Adipocyte (in vitro differentiated cells): ENCODE results near the gene CYB5R3.

Experiments used
- DNase-seq: peaks from one replicate; pipeline ENCODE4 v3.0.0-alpha.2; 2015; ENCODE audit warnings: low read depth
- H3K27me3 ChIP-seq: replicated peaks from 2 replicates; pipeline ENCODE4 v1.7.0; 2013; ENCODE audit warnings: mild to moderate bottlenecking, low read length, moderate library complexity; ENCODE audit not compliant: control insufficient read depth, insufficient read depth
- H3K36me3 ChIP-seq: 2 replicates; pipeline ENCODE4 v1.7.0; 2013; ENCODE audit warnings: low read length, mild to moderate bottlenecking, moderate library complexity; ENCODE audit not compliant: control insufficient read depth, insufficient read depth, severe bottlenecking
- H3K4me1 ChIP-seq: 2 replicates; pipeline ENCODE4 v1.7.0; 2013; ENCODE audit warnings: mild to moderate bottlenecking, low read length, moderate library complexity; ENCODE audit not compliant: control insufficient read depth, insufficient read depth
- H3K4me3 ChIP-seq: 2 replicates; pipeline ENCODE4 v1.7.0; 2013; ENCODE audit warnings: mild to moderate bottlenecking, low read length, moderate library complexity
- H3K9ac ChIP-seq: 2 replicates; pipeline ENCODE4 v1.7.0; 2013; ENCODE audit warnings: mild to moderate bottlenecking, low read length, moderate library complexity
- H3K9me3 ChIP-seq: 2 replicates; pipeline ENCODE4 v1.7.0; 2013; ENCODE audit warnings: mild to moderate bottlenecking, low read length, moderate library complexity; ENCODE audit not compliant: control insufficient read depth

CYB5R3 gene

DNA sequence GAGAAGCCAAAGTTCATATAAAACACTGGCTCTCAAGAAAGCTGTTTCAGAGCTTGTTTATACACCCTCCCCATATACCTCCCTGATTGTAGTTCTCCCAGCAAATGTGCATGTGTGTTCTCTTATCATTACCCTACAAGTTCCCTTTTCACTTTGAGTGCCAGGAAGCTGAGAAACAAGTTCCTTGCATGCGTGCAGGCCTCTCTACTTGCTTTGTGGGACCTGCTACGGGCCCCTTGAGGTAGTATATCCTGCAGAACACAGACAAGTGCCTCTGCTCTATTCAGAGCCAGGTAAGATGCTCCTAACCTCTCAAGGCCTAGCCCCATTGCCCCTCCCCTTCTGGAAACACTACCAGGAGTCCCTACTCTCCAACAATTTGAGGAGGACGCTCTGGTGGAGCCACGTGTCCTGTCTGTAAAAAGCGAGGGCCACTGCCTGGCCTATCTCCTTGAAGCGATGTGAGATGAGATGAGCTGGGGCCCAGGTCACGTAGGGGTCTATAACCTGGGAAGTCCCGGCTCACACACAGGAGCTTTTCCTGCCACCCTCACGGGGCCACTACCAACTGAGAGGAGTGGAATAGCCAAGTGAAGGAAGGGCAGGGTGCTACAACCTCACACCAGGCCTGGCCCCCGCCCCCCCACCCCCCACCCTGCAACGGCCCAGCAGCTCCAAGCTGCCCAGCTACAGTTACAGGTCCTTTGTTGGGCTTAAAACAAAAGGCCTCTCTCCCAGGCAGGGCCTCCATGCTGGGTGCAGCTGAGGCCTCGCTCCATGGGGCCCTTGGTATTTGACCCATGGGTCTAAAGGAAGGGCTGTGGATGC, 6.2 kb downstream of the CYB5R3 start:
- no peaks in the 10 kb centered on the region for H3K27me3 ChIP-seq
- H3K36me3 ChIP-seq: no peaks in the 10 kb centered on the region
- no peak for DNase-seq
- no peaks in the 10 kb centered on the region for H3K9me3 ChIP-seq
- H3K4me1 ChIP-seq: peaks cover 76% of the 10 kb centered on the region
- peak overlapping the region; percentile 90 for H3K4me3 ChIP-seq
- peak overlapping the region; percentile 97 for H3K9ac ChIP-seq

DNA sequence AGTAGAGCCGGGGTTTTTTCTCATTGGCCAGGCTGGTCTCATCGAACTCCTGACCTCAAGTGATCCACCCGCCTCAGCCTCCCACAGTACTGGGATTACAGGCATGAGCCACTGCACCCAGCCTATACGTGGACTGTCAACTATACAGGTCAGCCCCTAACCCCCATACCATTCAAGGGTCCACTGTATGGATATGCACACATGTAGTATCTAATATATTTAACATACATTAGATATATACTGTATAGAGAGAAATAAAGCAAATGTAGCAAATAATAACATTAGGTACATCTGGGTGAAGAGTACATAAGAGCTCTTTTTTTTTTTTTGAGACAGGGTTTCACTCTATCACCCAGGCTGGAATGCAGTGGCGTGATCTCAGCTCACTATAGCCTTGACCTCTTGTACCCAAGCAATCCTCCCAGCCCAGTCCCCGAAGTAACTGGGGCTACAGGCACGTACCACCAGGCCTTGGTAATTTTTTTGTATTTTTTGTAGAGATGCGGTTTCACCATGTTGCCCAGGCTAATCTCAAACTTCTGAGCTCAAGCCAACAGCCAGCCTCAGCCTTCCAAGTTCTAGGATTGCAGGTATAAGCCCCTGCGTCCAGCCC, 7.3 kb downstream of the CYB5R3 start:
- peaks cover 5% of the 10 kb centered on the region for H3K36me3 ChIP-seq
- peaks cover 65% of the 10 kb centered on the region for H3K4me1 ChIP-seq
- H3K4me3 ChIP-seq: peak overlapping the region; percentile 27
- no peak for DNase-seq
- no peaks in the 10 kb centered on the region for H3K9me3 ChIP-seq
- H3K9ac ChIP-seq: peak overlapping the region; percentile 51
- no peaks in the 10 kb centered on the region for H3K27me3 ChIP-seq

DNA sequence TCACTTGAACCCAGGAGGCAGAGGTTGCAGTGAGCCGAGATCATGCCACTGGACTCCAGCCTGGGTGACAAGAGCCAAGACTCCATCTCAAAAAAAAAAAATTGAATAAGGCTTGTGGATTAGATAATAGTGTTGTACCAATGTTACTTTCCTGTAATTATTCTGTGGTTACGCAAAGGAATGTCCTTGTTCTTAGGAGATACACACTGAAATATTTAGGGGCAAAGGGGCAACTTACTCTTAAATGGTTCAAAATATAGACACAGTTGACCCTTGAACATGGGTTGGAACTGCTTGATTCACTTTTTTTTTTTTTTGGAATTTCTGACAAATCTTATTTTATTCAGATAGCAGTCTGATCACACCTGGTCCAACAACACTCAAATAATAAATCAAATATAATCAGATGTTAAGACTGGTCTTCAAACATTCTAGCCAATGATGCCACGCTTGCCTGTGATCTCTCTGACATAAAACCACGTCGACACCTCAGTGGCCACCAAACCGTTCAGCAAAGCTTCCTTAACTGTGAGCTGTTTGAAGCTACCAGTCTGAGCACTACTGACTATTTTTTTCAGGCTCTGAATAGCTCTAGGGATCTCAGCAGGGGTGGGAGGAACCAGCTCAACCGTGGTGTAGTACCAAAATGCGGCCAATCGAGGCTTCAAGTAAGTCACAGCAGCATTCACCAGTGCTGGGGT, 9.5 kb downstream of the CYB5R3 start:
- H3K4me3 ChIP-seq: peak overlapping the region; percentile 31
- H3K9ac ChIP-seq: peak overlapping the region; percentile 67
- peaks cover 12% of the 10 kb centered on the region for H3K36me3 ChIP-seq
- peaks cover 57% of the 10 kb centered on the region for H3K4me1 ChIP-seq
- DNase-seq: no peak
- H3K9me3 ChIP-seq: no peaks in the 10 kb centered on the region
- H3K27me3 ChIP-seq: no peaks in the 10 kb centered on the region

DNA sequence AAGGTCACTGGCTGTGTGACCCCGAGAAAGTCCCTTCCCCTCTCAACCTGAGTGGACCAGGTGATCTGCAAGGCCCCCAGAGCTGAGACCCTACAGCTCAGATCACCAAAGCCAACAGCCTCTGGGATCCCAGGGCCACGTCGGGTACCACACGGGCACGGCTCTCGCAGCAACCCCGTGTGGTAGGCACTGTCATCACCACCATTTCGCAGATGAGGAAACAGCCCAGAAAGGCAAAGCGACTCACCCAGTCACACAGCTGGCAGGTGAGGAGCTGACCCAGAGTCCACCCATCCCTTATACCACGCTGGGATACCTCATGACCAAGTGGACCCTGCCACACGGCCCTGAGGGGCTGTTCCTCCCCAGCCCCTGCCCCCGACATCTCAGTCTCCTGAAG, 11.6 kb downstream of the CYB5R3 start:
- Histone ChIP-seq H3K4me3 (no peak overlapping the region), H3K9me3 (no peaks in the 10 kb centered on the region), H3K36me3 (peaks cover 27% of the 10 kb centered on the region), H3K4me1 (peaks cover 45% of the 10 kb centered on the region), H3K9ac (no peak overlapping the region), H3K27me3 (no peaks in the 10 kb centered on the region)
- no peak for DNase-seq

DNA sequence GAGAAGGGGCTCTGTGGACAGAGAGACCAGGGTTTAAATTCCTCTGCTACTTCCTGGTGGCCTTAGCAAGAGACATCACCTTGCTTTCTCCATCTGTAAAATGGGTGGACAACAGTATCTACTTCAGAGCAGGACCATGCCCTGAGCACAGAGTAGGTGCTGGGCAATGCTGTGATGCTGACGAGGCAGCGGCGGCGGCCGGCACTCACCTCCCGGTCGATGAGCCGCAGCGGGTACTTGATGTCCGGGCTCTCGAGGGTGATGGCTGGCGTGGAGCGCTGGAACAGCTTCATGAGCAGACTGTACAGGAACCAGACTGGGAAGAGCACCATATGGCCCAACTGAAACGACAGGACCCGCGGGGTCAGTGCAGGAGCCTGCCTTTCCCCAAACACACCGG, 12.7 kb downstream of the CYB5R3 start:
- peak overlapping the region; percentile 72 for H3K9ac ChIP-seq
- H3K36me3 ChIP-seq: peaks cover 37% of the 10 kb centered on the region
- H3K4me1 ChIP-seq: peaks cover 44% of the 10 kb centered on the region
- DNase-seq: no peak
- no peak overlapping the region for H3K4me3 ChIP-seq
- H3K9me3 ChIP-seq: no peaks in the 10 kb centered on the region
- H3K27me3 ChIP-seq: no peaks in the 10 kb centered on the region

DNA sequence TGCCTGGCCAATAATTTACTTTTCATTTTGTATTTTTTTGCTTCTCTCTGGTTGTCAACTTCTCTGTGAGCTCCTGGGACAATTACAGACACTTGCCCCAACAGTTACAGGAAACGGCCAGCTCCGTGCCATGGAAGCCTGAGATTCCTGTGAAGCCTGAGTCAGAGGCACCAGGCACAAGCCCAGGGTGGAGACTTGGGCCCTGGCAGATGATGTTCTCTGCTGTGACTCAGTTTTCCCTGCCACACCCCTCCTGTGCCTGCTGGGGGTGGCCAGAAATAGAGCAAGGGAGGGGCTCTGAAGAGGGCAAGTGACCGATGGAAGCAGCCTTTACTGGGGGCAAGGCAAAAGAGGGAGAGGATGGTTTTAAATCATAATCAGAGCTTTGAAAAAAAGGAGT, 13.7 kb downstream of the CYB5R3 start:
- Histone ChIP-seq H3K36me3 (peaks cover 47% of the 10 kb centered on the region), H3K4me1 (peaks cover 41% of the 10 kb centered on the region), H3K4me3 (no peak overlapping the region), H3K9ac (peak overlapping the region; percentile 72), H3K27me3 (no peaks in the 10 kb centered on the region), H3K9me3 (no peaks in the 10 kb centered on the region)
- peak; percentile 96 for DNase-seq

DNA sequence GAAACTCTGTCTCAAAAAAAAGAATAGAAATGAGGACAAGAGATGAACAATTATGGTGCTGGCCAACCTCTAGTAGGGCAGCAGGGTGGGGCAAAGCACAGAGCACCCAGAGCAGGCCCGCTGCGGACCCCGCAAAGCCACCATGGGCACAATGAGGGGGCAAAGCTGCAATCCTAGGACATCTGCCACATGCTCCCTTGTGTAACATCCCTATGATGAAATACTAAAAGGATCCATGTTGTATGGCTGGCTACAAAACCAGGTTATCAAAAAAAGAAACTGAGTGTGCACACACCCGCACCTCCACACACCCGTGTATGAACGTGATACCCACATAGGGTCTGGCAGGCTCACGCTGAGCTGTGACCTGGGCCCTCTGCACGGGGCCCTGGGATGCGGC, 16.2 kb downstream of the CYB5R3 start:
- H3K36me3 ChIP-seq: peaks cover 71% of the 10 kb centered on the region
- no peak for DNase-seq

DNA sequence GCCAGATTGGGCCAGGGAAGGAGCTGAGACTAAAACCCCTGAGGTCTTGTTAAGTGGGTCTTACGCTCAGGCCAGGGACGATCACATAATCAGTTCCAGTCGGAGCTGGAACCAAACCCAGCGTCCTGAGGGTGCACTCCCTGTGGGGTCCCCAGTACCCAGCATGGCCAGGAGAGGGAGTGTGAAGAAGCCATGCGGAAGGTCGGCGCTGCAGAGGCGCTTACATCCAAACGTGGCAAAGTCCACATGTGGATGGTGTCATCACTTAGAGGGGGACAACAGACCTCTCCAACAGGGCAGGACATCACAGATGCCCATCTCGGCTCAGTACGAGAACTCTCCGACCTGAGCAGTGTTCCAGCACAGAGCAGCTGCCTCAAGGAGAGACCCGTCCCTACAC, 17.1 kb downstream of the CYB5R3 start:
- no peak overlapping the region for H3K4me3 ChIP-seq
- no peak for DNase-seq

More for the DNA sequence above, 16.2 kb downstream of the CYB5R3 start:
- no peaks in the 10 kb centered on the region for H3K9me3 ChIP-seq
- no peaks in the 10 kb centered on the region for H3K27me3 ChIP-seq
- no peak overlapping the region for H3K9ac ChIP-seq
- H3K4me3 ChIP-seq: no peak overlapping the region
- peaks cover 32% of the 10 kb centered on the region for H3K4me1 ChIP-seq

DNA sequence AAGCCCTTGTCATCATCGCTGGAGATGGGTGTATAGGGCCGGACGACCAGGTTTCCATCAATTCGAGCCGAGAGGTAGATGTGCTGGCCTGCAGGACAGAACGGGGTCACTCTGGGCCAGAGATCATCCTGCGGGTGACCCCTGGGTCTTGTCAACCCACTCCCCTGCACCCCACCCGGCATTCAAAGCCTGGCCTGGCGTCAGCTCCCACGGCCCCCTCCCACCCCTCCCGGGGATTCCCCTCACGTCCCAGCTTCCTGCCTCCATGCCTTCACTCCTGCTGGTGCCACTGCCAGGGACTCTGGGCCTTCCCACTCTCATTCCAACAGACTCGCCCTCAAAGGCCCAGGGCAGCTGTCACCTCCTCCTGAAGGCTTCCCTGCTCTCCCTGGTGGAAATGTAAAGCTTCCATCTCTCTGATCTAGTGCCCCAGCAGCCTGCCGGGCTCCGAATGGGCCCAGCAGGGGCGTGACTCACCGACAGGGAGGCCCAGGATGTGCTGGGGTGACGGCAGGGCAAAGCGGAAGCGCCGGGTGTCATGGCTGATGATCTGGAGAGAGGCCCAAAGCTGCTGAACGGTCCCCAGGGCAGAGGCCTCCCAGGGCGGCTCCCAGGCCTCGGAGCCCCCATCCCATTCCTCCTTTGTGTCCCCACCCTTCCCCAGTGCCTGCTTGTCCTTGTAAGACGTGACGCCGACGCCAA, 18.1 kb downstream of the CYB5R3 start:
- peak overlapping the region; percentile 30 for H3K9ac ChIP-seq
- peaks cover 28% of the 10 kb centered on the region for H3K4me1 ChIP-seq
- H3K4me3 ChIP-seq: no peak overlapping the region
- no peak for DNase-seq
- no peaks in the 10 kb centered on the region for H3K27me3 ChIP-seq
- H3K9me3 ChIP-seq: no peaks in the 10 kb centered on the region
- H3K36me3 ChIP-seq: peaks cover 78% of the 10 kb centered on the region

More for the DNA sequence above, 17.1 kb downstream of the CYB5R3 start:
- Histone ChIP-seq H3K4me1 (peaks cover 32% of the 10 kb centered on the region), H3K27me3 (no peaks in the 10 kb centered on the region), H3K36me3 (peaks cover 75% of the 10 kb centered on the region), H3K9me3 (no peaks in the 10 kb centered on the region), H3K9ac (peak overlapping the region; percentile 30)

DNA sequence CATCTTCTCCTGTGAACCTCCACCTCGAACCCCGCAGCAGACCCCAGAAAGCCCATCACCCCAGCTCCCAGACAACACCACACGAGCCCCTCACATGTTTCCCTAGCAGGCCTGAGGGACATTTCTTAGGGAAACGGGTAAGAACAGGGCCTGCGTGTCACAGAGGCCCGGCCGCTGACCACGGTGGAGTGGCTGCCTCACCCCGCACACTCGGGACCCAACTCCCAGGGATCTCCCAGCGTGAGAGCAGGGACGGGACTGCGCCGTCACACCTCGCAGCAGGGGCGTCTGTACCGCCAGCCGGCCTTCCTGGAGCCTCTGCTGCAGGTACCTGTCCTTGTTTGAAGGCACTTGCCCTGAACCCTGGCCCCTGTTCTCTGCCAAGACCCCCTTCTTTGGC, 19.0 kb downstream of the CYB5R3 start:
- Histone ChIP-seq H3K4me3 (no peak overlapping the region), H3K9ac (no peak overlapping the region), H3K9me3 (no peaks in the 10 kb centered on the region), H3K4me1 (peaks cover 21% of the 10 kb centered on the region), H3K27me3 (no peaks in the 10 kb centered on the region), H3K36me3 (peaks cover 86% of the 10 kb centered on the region)
- no peak for DNase-seq

DNA sequence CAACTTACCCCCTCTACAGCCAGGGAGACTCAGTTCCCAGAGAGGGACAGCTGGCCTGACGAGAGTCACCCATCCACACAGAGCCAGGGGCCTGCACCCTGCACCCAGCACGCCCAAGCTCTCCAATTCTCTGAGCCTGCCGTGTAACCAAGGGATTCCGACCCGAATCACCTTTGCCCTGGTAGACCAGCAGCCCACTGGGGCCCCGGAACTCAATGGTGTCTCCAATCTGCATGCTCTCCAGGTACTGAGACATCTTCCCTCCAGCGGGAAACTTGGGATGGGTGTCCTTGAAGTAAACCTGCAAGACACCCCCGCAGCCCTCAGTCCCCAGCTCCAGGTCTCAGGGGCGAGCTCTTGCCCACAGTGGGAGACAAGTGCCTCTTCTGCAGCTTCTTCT, 21.2 kb downstream of the CYB5R3 start:
- H3K9me3 ChIP-seq: no peaks in the 10 kb centered on the region
- H3K36me3 ChIP-seq: peaks cover 95% of the 10 kb centered on the region
- H3K4me3 ChIP-seq: no peak overlapping the region
- no peak for DNase-seq
- H3K27me3 ChIP-seq: no peaks in the 10 kb centered on the region
- H3K9ac ChIP-seq: no peak overlapping the region
- H3K4me1 ChIP-seq: peaks cover 15% of the 10 kb centered on the region
